Lung (tissue), 12 donors: ENCODE data around the gene APBB3. TPM values are rescaled to one million over a fixed set of nuclear protein-coding genes. Genes with fewer than 3 reads are reported as not detected.
A peak's percentile ranks its signal among the peaks of the same experiment; 100 is the strongest.

ENCODE experiments used
- ATAC-seq: fragments of 200-7000 bp; cut with Tn5 transposase; one replicate; pipeline ENCODE4 v1.9.1; 2020; ENCODE audit warnings: moderate number of reproducible peaks; ENCODE audit not compliant: insufficient read depth, low FRiP score
- DNase-seq, 3 donors: peaks; one replicate each; pipeline ENCODE4 v3.0.0-alpha.2; 2013 to 2017
- H3K27ac ChIP-seq, 2 donors: one replicate each; pipeline ENCODE4 v1.5.1; 2013; ENCODE audit warnings: mild to moderate bottlenecking in 2 of 2, moderate library complexity in 2 of 2, control low read depth in 1 of 2, inconsistent platforms in 1 of 2, low read depth in 1 of 2, low read length in 1 of 2
- H3K27me3 ChIP-seq, 3 donors: one replicate each; pipeline ENCODE4 v1.5.1; 2013; ENCODE audit warnings: low read length in 2 of 3; ENCODE audit not compliant: control insufficient read depth in 3 of 3, insufficient read depth in 3 of 3
- H3K36me3 ChIP-seq, 4 donors: one replicate each; pipeline ENCODE4 v1.5.1; 2013; ENCODE audit warnings: low read length in 4 of 4, mild to moderate bottlenecking in 1 of 4, moderate library complexity in 1 of 4; ENCODE audit not compliant: control insufficient read depth in 4 of 4, insufficient read depth in 4 of 4
- H3K4me1 ChIP-seq, 5 donors: one replicate each; pipeline ENCODE4 v1.5.1; 2013; ENCODE audit warnings: low read length in 5 of 5, mild to moderate bottlenecking in 2 of 5, moderate library complexity in 1 of 5; ENCODE audit not compliant: control insufficient read depth in 5 of 5, insufficient read depth in 5 of 5
- H3K4me3 ChIP-seq: one replicate; pipeline ENCODE4 v1.5.1; 2013; ENCODE audit warnings: mild to moderate bottlenecking, control low read depth, moderate library complexity
- H3K9ac ChIP-seq, 2 donors: one replicate each; pipeline ENCODE4 v1.5.1; 2013; ENCODE audit warnings: low read length in 2 of 2, control low read depth in 1 of 2; ENCODE audit not compliant: insufficient read depth in 1 of 2
- H3K9me3 ChIP-seq, 4 donors: one replicate each; pipeline ENCODE4 v1.5.1; 2013; ENCODE audit warnings: low read length in 3 of 4, mild to moderate bottlenecking in 1 of 4, moderate library complexity in 1 of 4; ENCODE audit not compliant: control insufficient read depth in 4 of 4, insufficient read depth in 3 of 4
- WGBS, 2 donors: extraction: QIAGEN DNeasy Blood & Tissue Kit; methylation state at CpG; one replicate each; pipeline ENCODE4 v1.1.7; 2013; 5-methylcytosine and 5-hydroxymethylcytosine counted together
- polyA plus RNA-seq, 2 donors: library from polyadenylated mRNA; stranded (reverse); fragments of 200-250 nt; gene quantifications; one replicate each; pipeline ENCODE4 v1.2.1, GENCODE V29; 2013
- total RNA-seq, 2 donors: library from RNA; depleted of rRNA in 1 of 2; stranded (reverse); fragments of >200 nt in 1 of 2; gene quantifications; one replicate each; pipeline ENCODE4 v1.2.1, GENCODE V29; 2014 to 2021
- TF ChIP-seq, protein P1 (sequence below): IDR thresholded peaks from 2 replicates; pipeline ENCODE4 v1.5.1; 2012; ENCODE audit warnings: mild to moderate bottlenecking; ENCODE audit errors: control extremely low read depth, extremely low read depth
- donor health status: control.
- donor health status: control.
- donor health status: Bipolar disorder and iron deficiency.
- donor health status: healthy.
- donor health status: DM: yes; HTN: yes; CAD: no.

Gene APBB3
- total and polyA plus RNA-seq, 4 donors = 24.7 to 36.1 (median 28.6) TPM

DNA sequence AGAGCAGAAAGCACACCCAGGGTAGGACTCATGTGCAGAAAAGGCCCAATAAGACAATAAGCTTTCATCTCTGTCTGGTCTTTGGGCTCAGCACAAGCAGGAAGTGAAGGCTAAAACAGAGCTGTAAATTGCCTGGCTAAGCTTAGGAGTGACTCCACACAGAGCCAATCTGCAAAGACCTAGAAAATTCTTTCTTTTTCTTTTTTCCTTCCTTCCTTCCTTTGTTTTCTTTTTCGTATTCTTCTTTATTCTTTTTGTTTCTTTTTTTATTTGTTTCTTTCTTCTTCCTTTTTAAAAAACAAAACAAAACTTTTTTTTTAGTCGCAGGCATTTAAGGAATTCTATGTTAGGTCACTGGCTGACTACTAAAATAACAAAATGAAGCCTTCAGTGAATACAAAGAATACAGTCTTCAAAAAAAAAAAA is 12.4 kb upstream of the APBB3 start:
- WGBS, 2 donors = 55 to 71% methylated on average over 2 of the region's 2 CpGs
- DNase-seq (no peak), ATAC-seq (no peak)
- Histone ChIP-seq H3K4me1 (peaks cover 0 to 7% (median 1%) of the 10 kb centered on the region in 5 donors), H3K27ac (no peak overlapping the region), H3K36me3 (no peaks in the 10 kb centered on the region), H3K9ac (no peak overlapping the region), H3K9me3 (no peaks in the 10 kb centered on the region), H3K27me3 (no peaks in the 10 kb centered on the region), H3K4me3 (no peak overlapping the region)
- TF ChIP-seq, protein P1, sequence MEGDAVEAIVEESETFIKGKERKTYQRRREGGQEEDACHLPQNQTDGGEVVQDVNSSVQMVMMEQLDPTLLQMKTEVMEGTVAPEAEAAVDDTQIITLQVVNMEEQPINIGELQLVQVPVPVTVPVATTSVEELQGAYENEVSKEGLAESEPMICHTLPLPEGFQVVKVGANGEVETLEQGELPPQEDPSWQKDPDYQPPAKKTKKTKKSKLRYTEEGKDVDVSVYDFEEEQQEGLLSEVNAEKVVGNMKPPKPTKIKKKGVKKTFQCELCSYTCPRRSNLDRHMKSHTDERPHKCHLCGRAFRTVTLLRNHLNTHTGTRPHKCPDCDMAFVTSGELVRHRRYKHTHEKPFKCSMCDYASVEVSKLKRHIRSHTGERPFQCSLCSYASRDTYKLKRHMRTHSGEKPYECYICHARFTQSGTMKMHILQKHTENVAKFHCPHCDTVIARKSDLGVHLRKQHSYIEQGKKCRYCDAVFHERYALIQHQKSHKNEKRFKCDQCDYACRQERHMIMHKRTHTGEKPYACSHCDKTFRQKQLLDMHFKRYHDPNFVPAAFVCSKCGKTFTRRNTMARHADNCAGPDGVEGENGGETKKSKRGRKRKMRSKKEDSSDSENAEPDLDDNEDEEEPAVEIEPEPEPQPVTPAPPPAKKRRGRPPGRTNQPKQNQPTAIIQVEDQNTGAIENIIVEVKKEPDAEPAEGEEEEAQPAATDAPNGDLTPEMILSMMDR = no peak

DNA sequence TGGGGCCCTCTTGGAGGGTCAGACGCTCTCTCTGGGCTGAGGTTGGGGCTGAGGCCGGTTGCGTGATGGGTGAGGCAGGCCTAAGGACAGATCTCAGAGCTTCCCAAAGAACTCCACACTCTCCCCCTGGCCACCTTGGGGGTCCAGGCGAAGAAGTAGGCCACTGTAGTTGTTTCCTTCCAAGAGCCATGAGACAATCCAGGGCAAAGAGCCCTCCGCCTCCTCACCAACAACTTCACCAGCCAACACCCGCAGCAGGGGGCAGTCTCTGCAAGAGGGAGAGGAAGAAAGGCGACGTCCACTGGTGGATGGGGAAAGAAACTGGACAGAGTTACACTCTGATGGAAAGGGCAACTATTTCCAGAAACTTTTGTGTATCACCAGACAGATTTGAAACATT is 10.9 kb upstream of the APBB3 start:
- Histone ChIP-seq H3K9ac (no peak overlapping the region), H3K27ac (no peak overlapping the region), H3K27me3 (no peaks in the 10 kb centered on the region), H3K4me3 (no peak overlapping the region), H3K9me3 (no peaks in the 10 kb centered on the region), H3K4me1 (peaks cover 0 to 18% (median 2%) of the 10 kb centered on the region in 5 donors), H3K36me3 (peaks cover 0 to under 1% (median 0%) of the 10 kb centered on the region in 4 donors)
- TF ChIP-seq, protein P1 = peak; percentile 46
- WGBS, 2 donors = 72 to 79% methylated on average over 8 of the region's 8 CpGs
- ATAC-seq = peak; percentile 62
- DNase-seq = peak in 1 of 3 donors; percentile 33

DNA sequence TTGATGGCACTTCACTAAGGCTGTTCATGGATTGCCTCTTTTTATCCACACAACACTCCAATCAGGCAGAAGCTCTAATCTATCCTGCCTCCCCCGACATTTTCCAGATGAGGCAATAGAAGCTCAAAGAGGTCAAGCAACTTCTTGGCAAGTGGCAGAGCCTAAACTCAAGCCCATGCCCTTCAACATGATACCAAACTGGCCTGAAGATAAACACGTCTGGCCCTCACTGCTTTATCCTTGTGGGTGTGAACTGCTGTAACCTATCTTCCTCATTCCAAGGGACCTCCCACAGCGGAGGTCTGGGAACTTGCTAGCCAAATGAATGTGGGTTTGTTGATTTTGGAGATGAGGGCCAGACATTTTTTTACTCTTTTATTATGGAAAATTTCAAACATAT is 9.8 kb upstream of the APBB3 start:
- TF ChIP-seq, protein P1 = no peak
- WGBS, 2 donors = 40 to 50% methylated on average over 3 of the region's 3 CpGs
- no peaks in the 10 kb centered on the region for H3K27me3 ChIP-seq
- H3K9ac ChIP-seq = no peak overlapping the region
- ATAC-seq = peak; percentile 37
- H3K4me1 ChIP-seq = peaks cover 0 to 18% (median 6%) of the 10 kb centered on the region in 5 donors
- no peak overlapping the region for H3K4me3 ChIP-seq
- peak in 1 of 3 donors; percentile 42 for DNase-seq
- no peaks in the 10 kb centered on the region for H3K9me3 ChIP-seq
- H3K36me3 ChIP-seq = peaks cover 0 to 3% (median 0%) of the 10 kb centered on the region in 4 donors
- H3K27ac ChIP-seq = no peak overlapping the region

DNA sequence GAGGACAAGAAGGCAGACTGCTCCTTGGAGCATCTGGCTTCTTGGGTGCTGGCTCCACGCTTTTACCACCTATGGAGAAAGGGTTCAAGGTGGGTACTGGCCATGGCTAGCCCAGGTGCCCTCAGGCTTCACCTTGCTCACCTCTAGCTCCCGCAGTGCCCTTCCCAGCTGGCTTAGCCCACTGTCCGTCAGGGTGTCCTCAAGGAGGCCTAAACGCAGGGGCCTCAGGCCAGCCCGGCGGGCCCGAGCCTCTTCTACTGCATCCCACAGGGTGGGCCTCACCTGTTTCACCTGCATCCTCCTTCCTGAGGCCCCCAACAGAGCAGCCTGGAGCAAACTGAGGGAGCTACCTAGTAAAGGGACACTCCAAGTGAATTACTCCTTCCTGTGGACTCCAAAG is 9.3 kb upstream of the APBB3 start:
- DNase-seq (no peak), ATAC-seq (no peak)
- no peak overlapping the region for H3K4me3 ChIP-seq
- H3K9ac ChIP-seq = no peak overlapping the region
- H3K27ac ChIP-seq = peak overlapping the region in 1 of 2 donors; percentile 21
- H3K9me3 ChIP-seq = no peaks in the 10 kb centered on the region
- peaks cover 0 to 18% (median 7%) of the 10 kb centered on the region in 5 donors for H3K4me1 ChIP-seq
- 96 to 99% methylated on average over 7 of the region's 7 CpGs for WGBS, 2 donors
- no peaks in the 10 kb centered on the region for H3K27me3 ChIP-seq
- peaks cover 0 to 3% (median 0%) of the 10 kb centered on the region in 4 donors for H3K36me3 ChIP-seq
- TF ChIP-seq, protein P1 = no peak
